B cell (primary cell): ENCODE results near the gene DNAAF3. TPM values are rescaled to one million over a fixed set of nuclear protein-coding genes. Genes with fewer than 3 reads are reported as not detected.

Experiments
- ATAC-seq: fragments of 200-7000 bp; cut with Tn5 transposase; one replicate; pipeline ENCODE4 v1.10.0; 2021; ENCODE audit warnings: low read depth, mild to moderate bottlenecking, moderate number of reproducible peaks, moderate library complexity
- CTCF ChIA-PET: fragments of 350-600 bp; sonication (Branson Sonifier 250); formaldehyde crosslinking; loops from one replicate; lab custom pipeline; 2021; ENCODE audit warnings: antibody characterized with exemption, inconsistent platforms; lab: Charles Lee
- POLR2A ChIA-PET: fragments of 350-600 bp; sonication (Branson Sonifier 250); formaldehyde crosslinking; loops from one replicate; lab custom pipeline; 2021; ENCODE audit warnings: antibody characterized with exemption; lab: Charles Lee
- DNase-seq: peaks from one replicate; pipeline ENCODE4 v3.0.0; 2013
- H2AFZ ChIP-seq: 2 replicates; pipeline ENCODE4 v1.6.1; 2012; ENCODE audit warnings: mild to moderate bottlenecking, low read depth, low read length; ENCODE audit not compliant: insufficient read depth, poor library complexity, severe bottlenecking
- H3K27ac ChIP-seq, 2 donors: 1 replicate in 1 of 2; 2 replicates in 1 of 2; pipeline ENCODE4 v1.5.1; 2012 to 2013; ENCODE audit warnings: low read length in 2 of 2, mild to moderate bottlenecking in 2 of 2, moderate library complexity in 1 of 2
- H3K27me3 ChIP-seq, 4 experiments: fragments of 200-600 bp in 1 of 4; sonication (generic) in 1 of 4; replicated peaks in 1 of 4; 1 replicate in 2 of 4; 2 replicates in 2 of 4; pipeline versions ENCODE4 v1.6.1 to v1.7.0; 2013 to 2016; ENCODE audit warnings: low read length in 3 of 4, mild to moderate bottlenecking in 2 of 4, mixed read lengths in 1 of 4, moderate library complexity in 1 of 4; ENCODE audit not compliant: insufficient read depth in 4 of 4, control insufficient read depth in 3 of 4; ENCODE audit errors: control extremely low read depth in 1 of 4
- H3K36me3 ChIP-seq, 2 experiments: replicated peaks in 1 of 2; 1 replicate in 1 of 2; 2 replicates in 1 of 2; pipeline versions ENCODE4 v1.6.1 to v1.7.1; 2013; ENCODE audit warnings: low read length in 1 of 2; ENCODE audit not compliant: insufficient read depth in 2 of 2, control insufficient read depth in 1 of 2; ENCODE audit errors: control extremely low read depth in 1 of 2, extremely low read depth in 1 of 2
- H3K4me1 ChIP-seq, 2 donors: fragments of 200-600 bp in 1 of 2; sonication (generic) in 1 of 2; 1 replicate in 1 of 2; 2 replicates in 1 of 2; pipeline versions ENCODE4 v1.5.1 to v1.6.1; 2013 to 2017; ENCODE audit warnings: low read length in 2 of 2; ENCODE audit not compliant: control insufficient read depth in 2 of 2, insufficient read depth in 2 of 2
- H3K4me2 ChIP-seq: replicated peaks from 2 replicates; pipeline ENCODE3; 2012; ENCODE audit warnings: mild to moderate bottlenecking, low read depth, low read length; ENCODE audit not compliant: poor library complexity, severe bottlenecking
- H3K4me3 ChIP-seq, 5 experiments: fragments of 200-600 bp in 1 of 5; sonication (generic) in 1 of 5; 1 replicate in 3 of 5; 2 replicates in 2 of 5; pipeline versions ENCODE4 v1.5.1 to v1.7.0; 2011 to 2016; ENCODE audit warnings: low read length in 4 of 5, mild to moderate bottlenecking in 4 of 5, low read depth in 2 of 5, control low read depth in 1 of 5, moderate library complexity in 1 of 5; ENCODE audit not compliant: insufficient read depth in 1 of 5; ENCODE audit errors: control extremely low read depth in 1 of 5, extremely low read depth in 1 of 5
- H3K79me2 ChIP-seq: fragments of 200-600 bp; sonication (generic); one replicate; pipeline ENCODE4 v1.6.0; 2016; ENCODE audit warnings: low read length; ENCODE audit not compliant: control insufficient read depth, insufficient read depth
- H3K9ac ChIP-seq: fragments of 200-600 bp; sonication (generic); 2 replicates; pipeline ENCODE4 v1.6.1; 2017; ENCODE audit warnings: mild to moderate bottlenecking, low read length, moderate library complexity
- H3K9me3 ChIP-seq, 3 donors: one replicate each; pipeline versions ENCODE4 v1.6.1 to v1.7.1; 2013; ENCODE audit warnings: low read length in 2 of 3; ENCODE audit not compliant: control insufficient read depth in 2 of 3, insufficient read depth in 1 of 3; ENCODE audit errors: control extremely low read depth in 1 of 3
- H4K20me1 ChIP-seq: 2 replicates; pipeline ENCODE4 v1.6.0; 2012; ENCODE audit warnings: mild to moderate bottlenecking, low read length; ENCODE audit not compliant: insufficient read depth, control insufficient read depth, poor library complexity, severe bottlenecking
- H3K27ac Mint-ChIP-seq: one replicate; pipeline ENCODE4 v1.8.0; 2021; ENCODE audit warnings: mixed read lengths
- H3K27me3 Mint-ChIP-seq: one replicate; pipeline ENCODE4 v1.8.0; 2021; ENCODE audit warnings: mixed read lengths
- H3K4me1 Mint-ChIP-seq: one replicate; pipeline ENCODE4 v1.8.0; 2021; ENCODE audit warnings: mixed read lengths
- H3K4me3 Mint-ChIP-seq: one replicate; pipeline ENCODE4 v1.8.0; 2021; ENCODE audit warnings: mixed read lengths
- H3K9me3 Mint-ChIP-seq: one replicate; pipeline ENCODE4 v1.8.0; 2022; ENCODE audit warnings: mixed read lengths; ENCODE audit not compliant: insufficient read depth
- EZH2 ChIP-seq: IDR thresholded peaks from 2 replicates; pipeline ENCODE4 v1.6.1; 2012; ENCODE audit warnings: borderline replicate concordance, low read depth, mild to moderate bottlenecking, moderate library complexity, low read length; ENCODE audit not compliant: insufficient read depth, poor library complexity, severe bottlenecking
- WGBS: methylation state at CpG from one replicate; pipeline ENCODE4 v1.1.5; 2013; ENCODE audit warnings: missing lambda C conversion rate; ENCODE audit not compliant: insufficient coverage; 5-methylcytosine and 5-hydroxymethylcytosine counted together
- intact Hi-C: fragments of 100-400 bp; cut with micrococcal nuclease; formaldehyde crosslinking; loops from one replicate; pipeline ENCODE4 v1.10.0; 2022
- polyA plus RNA-seq: library from polyadenylated mRNA; depleted of rRNA; stranded (reverse); fragments of >200 nt; gene quantifications from 2 replicates; pipeline ENCODE4 v1.2.3, GENCODE V29; 2012
- total RNA-seq, 2 donors: library from RNA; stranded (reverse); fragments of 120-200 nt in 1 of 2; gene quantifications; 1 replicate in 1 of 2; 2 replicates in 1 of 2; pipeline versions ENCODE4 v1.2.3 to v1.2.4, GENCODE V29; 2013 to 2022
- TF ChIP-seq, protein P1 (sequence below): fragments of 200-600 bp; IDR thresholded peaks from one replicate; pipeline ENCODE4 v1.8.0; 2022; ENCODE audit warnings: antibody characterized with exemption, mild to moderate bottlenecking

DNAAF3 gene
- total and polyA plus RNA-seq, 2 donors (not counting 1 experiment from before 2014, with no cell fraction given), result not detected

DNA sequence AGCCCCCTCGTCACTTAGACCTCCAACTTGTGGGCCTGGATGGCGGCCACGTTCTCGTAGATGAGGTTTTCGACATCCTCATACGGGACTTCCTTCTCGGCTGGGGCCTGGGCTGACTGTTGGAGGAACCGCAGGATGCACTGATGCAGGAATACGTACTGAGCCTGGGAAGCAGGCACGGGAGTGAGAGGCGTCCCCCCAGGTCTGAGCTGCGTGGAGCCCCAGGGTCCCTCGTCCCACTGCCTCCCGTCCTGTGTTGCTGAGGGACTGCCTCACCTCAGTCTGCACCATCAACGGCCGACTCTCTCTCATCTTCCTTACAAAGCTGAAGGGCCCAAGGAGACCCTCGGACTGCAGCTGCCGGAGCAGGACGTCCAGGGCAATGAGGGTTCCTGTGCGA is 15.3 kb upstream of the DNAAF3 start:
- Histone ChIP-seq H4K20me1 (no peaks in the 10 kb centered on the region), H2AFZ (no peak overlapping the region), H3K4me1 (peaks cover 22 to 29% of the 10 kb centered on the region in 2 donors), H3K9ac (no peak overlapping the region), H3K4me3 (no peak overlapping the region), H3K9me3 (peaks cover 0 to 41% (median 0%) of the 10 kb centered on the region in 3 donors), H3K27me3 (peaks cover 0 to 77% (median 34%) of the 10 kb centered on the region in 4 experiments), H3K36me3 (no peaks in the 10 kb centered on the region), H3K4me2 (no peak overlapping the region), H3K27ac (no peak overlapping the region), H3K79me2 (no peaks in the 10 kb centered on the region)
- H3K27ac Mint-ChIP-seq, result no peak overlapping the region
- no peak for ATAC-seq
- peaks cover 47% of the 10 kb centered on the region for H3K27me3 Mint-ChIP-seq
- 74% methylated on average over 17 of the region's 20 CpGs for WGBS
- POLR2A ChIA-PET, result interaction anchor here (0.5 kb wide), 1 partner anchor 94 kb away, joined by 4 read pairs; no protein-coding TSS in a partner anchor
- H3K4me3 Mint-ChIP-seq, result no peak overlapping the region
- CTCF ChIA-PET, result interaction anchor here (0.6 to 0.9 kb wide), 2 partner anchors 323 to 700 kb away, joined by 3 to 5 read pairs; no protein-coding TSS in a partner anchor
- H3K9me3 Mint-ChIP-seq, result no peaks in the 10 kb centered on the region
- peaks cover 24% of the 10 kb centered on the region for H3K4me1 Mint-ChIP-seq
- TF ChIP-seq EZH2, result no peak
- TF ChIP-seq, protein P1, sequence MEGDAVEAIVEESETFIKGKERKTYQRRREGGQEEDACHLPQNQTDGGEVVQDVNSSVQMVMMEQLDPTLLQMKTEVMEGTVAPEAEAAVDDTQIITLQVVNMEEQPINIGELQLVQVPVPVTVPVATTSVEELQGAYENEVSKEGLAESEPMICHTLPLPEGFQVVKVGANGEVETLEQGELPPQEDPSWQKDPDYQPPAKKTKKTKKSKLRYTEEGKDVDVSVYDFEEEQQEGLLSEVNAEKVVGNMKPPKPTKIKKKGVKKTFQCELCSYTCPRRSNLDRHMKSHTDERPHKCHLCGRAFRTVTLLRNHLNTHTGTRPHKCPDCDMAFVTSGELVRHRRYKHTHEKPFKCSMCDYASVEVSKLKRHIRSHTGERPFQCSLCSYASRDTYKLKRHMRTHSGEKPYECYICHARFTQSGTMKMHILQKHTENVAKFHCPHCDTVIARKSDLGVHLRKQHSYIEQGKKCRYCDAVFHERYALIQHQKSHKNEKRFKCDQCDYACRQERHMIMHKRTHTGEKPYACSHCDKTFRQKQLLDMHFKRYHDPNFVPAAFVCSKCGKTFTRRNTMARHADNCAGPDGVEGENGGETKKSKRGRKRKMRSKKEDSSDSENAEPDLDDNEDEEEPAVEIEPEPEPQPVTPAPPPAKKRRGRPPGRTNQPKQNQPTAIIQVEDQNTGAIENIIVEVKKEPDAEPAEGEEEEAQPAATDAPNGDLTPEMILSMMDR, result no peak
- intact Hi-C loops, result no loop called here
- DNase-seq, result no peak
